HG02870 (cell line): Measurements from ENCODE around the gene PSPC1.
"Not testable (repeated sequence)": the region's sequence is repeated elsewhere in the genome, so short reads cannot be mapped to it uniquely, and the experiment has no call there.

Source experiments
- ATAC-seq: cut with Tn5 transposase; IDR thresholded peaks from one replicate; pipeline ENCODE4 v1.9.1; 2021; ENCODE audit warnings: mild to moderate bottlenecking, moderate library complexity; ENCODE audit not compliant: unreplicated experiment

PSPC1 gene

GRCh38 chr13:19782727-19783682 is at the start of gene PSPC1:
Gene PSPC1 (minus strand): TSS chr13:19782945. CDS start chr13:19782757, 188 bp downstream.
- ATAC-seq, result peak; percentile 81

GRCh38 chr13:19822673-19823072 is 39.9 kb upstream of the PSPC1 start:
- ATAC-seq, result no peak

GRCh38 chr13:19818223-19818842 is 35.6 kb upstream of the PSPC1 start:
- ATAC-seq, result no peak

- no peak for ATAC-seq
These were observed 34.9 kb upstream of the PSPC1 start for GRCh38 chr13:19817510-19818158.

GRCh38 chr13:19817106-19817505 is 34.4 kb upstream of the PSPC1 start:
- no peak for ATAC-seq

- ATAC-seq, result not testable (repeated sequence)
These were observed 33.1 kb upstream of the PSPC1 start for GRCh38 chr13:19815842-19816241.

- no peak for ATAC-seq
These were observed 28.5 kb upstream of the PSPC1 start for GRCh38 chr13:19810996-19811881.

- no peak for ATAC-seq
These were observed 27.4 kb upstream of the PSPC1 start for GRCh38 chr13:19810151-19810550.

GRCh38 chr13:19805765-19806164 is 23.0 kb upstream of the PSPC1 start:
- no peak for ATAC-seq

- ATAC-seq, result no peak
These were observed 13.2 kb upstream of the PSPC1 start for GRCh38 chr13:19795956-19796355.

GRCh38 chr13:19794631-19795030 is 11.9 kb upstream of the PSPC1 start:
- ATAC-seq, result no peak

GRCh38 chr13:19791953-19792537 is 9.3 kb upstream of the PSPC1 start:
- no peak for ATAC-seq

- ATAC-seq, result peak; percentile 44
These were observed 557 bp downstream of the PSPC1 start for GRCh38 chr13:19782049-19782726.

GRCh38 chr13:19781526-19781925 is 1.2 kb downstream of the PSPC1 start:
- ATAC-seq, result no peak

- not testable (repeated sequence) for ATAC-seq
These were observed 1.9 kb downstream of the PSPC1 start for GRCh38 chr13:19780753-19781418.

- ATAC-seq, result no peak
These were observed 10.4 kb downstream of the PSPC1 start for GRCh38 chr13:19772306-19772705.

GRCh38 chr13:19769854-19770253 is 12.9 kb downstream of the PSPC1 start:
- no peak for ATAC-seq

- ATAC-seq, result no peak
These were observed 14.8 kb downstream of the PSPC1 start for GRCh38 chr13:19767966-19768365.

GRCh38 chr13:19766591-19766990 is 16.2 kb downstream of the PSPC1 start:
- ATAC-seq, result no peak
